HG03432 (cell line): Measurements from ENCODE around the gene RFC5.
"Not testable (repeated sequence)": the region's sequence is repeated elsewhere in the genome, so short reads cannot be mapped to it uniquely, and the experiment has no call there.

Experiments used
- ATAC-seq: cut with Tn5 transposase; IDR thresholded peaks from one replicate; pipeline ENCODE4 v1.9.1; 2021; ENCODE audit warnings: mild to moderate bottlenecking, moderate library complexity; ENCODE audit not compliant: unreplicated experiment

Gene RFC5, protein sequence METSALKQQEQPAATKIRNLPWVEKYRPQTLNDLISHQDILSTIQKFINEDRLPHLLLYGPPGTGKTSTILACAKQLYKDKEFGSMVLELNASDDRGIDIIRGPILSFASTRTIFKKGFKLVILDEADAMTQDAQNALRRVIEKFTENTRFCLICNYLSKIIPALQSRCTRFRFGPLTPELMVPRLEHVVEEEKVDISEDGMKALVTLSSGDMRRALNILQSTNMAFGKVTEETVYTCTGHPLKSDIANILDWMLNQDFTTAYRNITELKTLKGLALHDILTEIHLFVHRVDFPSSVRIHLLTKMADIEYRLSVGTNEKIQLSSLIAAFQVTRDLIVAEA

DNA sequence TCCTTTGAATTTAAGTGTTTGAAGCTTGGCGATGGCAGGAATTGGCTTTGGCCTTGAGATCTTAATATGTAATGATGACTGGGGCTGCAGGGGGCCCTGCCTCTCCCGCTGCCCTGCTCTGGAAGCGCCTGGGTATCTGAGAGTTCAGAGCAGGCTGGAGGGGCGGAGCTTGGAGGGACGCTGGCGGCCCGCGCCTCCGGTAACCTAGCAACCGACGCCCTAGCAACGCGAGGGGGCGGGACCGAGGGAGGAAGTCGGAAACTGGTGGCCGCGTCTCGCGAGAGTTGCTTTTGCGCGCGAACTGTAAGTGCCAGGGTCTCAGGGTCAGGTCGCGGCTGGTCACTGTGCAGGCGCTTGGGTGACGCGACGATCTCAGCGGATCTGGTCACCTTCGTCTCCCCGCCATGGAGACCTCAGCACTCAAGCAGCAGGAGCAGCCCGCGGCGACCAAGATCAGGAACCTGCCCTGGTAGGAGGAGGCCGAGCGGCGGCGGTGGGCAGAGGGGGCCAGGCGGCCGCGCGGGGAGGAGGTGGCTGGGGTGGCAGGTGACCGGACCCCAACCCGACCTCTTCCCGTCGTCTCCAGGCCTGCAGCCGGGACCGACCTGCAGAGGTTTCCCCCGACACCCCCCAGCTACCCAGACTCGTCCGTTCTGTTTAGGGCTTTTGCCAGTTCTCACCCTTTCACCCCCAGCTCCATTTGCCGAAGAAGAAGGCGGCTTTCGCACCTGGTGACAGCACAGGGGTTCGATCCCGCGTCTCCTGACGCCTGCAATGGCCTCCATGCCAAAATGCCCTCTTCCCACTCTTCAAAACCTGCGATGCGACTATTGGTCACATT is at the start of gene RFC5:
RFC5 (plus strand) TSS at position 280 of the 841 bp plus-strand sequence; CDS start at position 405, 125 bp downstream.
- peak; percentile 99 for ATAC-seq

DNA sequence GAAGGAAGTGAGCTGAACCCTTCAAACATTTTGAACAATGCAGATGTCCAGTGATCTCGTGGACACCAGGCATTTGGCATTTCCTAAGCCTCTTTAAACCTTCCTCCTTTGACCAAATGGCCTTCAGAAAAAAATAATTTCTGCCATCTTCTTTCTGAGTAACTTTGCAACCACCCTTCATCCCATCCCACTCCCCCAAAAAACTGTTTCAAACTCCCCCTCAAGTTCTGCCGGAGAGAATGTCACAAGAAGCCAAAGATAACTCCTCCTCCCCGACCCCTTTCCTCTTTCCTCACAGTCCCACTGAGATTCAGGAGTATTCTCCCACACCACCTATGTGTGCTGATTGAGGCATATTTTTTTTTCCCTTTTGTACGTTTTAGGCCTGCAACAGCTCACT is 49.5 kb upstream of the RFC5 start:
- no peak for ATAC-seq

DNA sequence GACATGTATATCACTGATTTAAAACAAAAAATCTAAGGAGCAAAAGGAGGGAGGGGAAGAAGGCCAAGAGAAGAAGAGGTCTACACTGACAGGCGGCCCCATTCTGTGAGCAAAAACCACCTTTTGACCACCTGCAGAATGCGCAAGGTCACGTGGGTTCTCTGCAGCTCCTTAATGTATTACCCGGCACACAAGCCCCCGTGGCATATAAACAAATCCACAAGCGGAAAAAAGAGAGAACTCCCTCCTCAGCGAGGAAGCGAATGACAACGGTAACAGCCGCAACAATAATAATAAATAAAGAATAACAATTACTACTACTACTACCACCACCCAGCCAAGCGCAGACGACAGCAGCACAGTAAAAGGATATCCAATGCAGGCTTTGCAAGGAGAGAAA is 49.0 kb upstream of the RFC5 start:
- ATAC-seq, result no peak

DNA sequence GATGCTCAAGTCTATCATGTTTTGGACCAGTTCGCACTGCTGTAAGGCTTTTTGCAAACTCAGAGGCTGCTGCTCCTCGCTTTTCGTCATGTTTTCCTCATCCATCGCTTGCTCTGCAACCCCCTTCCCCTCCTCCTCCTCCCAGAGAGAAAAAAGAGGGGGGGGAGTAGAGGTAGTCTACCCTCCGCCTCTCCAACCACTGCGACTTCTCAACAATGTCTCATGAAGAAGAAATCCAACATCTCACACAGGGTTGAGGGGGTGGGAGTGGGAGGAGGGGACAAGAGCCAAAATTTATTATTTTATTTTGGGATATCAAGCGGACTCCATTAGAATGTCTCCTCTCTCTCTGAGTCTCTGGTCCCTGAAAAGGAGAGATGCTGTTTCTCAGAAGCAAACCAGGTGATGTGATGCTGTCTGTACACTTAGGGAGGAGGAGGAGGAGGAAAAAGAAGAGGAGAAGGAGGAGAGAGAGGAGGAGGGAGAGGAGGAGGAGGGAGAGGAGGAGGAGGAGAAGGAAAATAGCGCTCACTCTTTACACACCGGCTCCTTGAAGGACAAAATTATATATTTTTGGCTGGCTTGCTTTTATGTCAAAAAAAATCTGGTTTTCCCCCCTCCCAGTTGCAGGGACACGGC is 48.2 kb upstream of the RFC5 start:
- ATAC-seq, result no peak

DNA sequence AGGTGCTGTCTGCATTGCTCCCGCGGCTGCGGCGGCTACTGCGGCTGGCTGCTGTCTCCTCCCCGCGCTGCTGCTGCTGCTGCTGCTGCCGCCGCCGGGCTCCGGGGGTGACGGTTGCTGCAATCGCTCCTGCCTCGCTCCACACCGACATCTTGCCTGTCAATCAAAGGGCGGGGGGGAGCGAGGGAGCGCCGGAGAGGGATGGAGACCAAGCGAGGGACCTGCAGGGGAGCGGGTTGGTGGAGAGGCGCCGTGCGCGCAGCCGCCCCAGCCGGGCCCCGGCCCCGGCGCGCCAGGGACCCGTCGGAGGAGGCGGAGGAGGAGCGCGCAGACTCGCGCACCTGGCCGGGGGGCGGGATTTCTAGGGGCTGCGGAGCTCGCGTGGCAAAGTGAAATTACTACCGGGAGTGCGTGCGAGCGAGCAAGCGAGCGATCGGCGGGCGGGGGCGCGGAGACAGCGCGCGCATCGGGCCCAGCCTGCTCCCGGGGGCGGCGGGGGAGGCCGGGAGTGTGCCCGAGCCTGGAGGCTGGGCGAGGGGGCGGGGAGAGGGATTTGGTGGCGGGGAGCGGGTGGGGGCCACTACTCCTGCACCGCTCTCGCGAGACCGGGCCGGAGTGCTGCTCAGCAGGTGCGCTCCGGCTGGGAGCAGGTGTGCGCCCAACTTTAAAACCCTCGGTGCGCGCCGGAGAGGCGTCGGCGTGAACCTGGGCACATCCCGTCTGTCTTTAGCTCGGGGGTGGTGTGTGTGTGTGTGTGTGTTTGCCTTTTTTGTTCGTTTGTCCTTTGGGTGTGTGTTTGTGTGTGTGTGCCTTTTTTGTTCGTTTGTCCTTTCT is 47.5 kb upstream of the RFC5 start, which contains the start of gene KSR2:
KSR2 (minus strand) TSS at position 165 of the 834 bp plus-strand sequence. CDS start 735 bp downstream, outside the sequence.
- peak; percentile 84 for ATAC-seq

DNA sequence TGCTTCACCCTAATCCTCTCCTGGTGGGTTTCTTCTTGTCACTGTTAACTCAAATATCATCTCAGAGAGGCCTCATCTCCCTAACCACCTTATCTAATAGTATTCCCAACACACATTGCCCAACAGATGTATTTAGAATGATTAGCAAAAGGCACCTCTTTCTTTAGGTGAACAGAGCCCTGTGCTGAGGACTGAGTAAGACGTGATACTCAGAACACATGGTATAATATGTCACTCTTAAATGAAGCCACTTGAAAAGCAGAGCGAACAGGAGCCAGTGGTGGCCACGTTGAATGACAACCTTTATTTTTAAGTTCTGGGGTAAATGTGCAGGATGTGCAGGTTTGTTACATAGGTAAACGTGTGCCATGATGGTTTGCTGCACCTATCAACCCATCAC is 46.2 kb upstream of the RFC5 start:
- no peak for ATAC-seq

DNA sequence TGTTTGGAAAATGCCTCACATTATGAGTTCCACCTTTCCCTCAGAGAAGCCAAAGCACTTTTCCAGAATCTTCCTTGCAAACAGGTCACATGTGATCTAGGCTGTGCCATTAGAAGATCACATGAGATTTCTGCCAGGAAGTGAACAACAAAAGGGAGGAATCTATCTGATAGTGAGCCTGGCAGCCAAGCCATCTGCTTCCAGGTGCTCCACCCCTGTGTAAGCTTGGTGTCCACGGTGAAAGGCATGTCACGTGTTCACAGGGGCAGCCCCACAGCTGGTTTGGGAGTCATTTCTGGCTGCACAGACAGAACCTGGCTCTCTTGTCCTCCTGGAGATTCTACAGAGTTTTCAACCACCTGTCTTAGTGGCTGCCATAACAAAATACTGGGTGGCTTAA is 44.2 kb upstream of the RFC5 start:
- ATAC-seq, result no peak

DNA sequence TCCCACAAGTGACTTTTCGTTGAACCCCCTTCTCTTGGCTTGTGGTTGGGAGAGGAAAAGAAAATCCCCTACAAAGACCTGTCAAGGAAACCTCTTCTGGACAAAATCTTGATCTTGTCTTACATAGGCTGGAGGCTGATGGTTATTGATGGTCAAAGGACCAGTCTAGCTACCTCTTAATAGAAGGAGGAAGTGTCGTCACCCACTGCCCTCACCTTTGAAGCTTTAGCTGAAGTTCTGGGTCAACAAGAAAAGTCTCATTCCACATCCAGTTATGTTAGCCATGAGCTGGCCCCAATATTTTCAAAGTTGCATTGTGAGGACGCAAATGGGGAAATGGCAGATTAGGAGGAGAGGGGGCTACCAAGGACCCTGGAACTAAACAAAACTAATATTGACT is 41.5 kb upstream of the RFC5 start:
- no peak for ATAC-seq

DNA sequence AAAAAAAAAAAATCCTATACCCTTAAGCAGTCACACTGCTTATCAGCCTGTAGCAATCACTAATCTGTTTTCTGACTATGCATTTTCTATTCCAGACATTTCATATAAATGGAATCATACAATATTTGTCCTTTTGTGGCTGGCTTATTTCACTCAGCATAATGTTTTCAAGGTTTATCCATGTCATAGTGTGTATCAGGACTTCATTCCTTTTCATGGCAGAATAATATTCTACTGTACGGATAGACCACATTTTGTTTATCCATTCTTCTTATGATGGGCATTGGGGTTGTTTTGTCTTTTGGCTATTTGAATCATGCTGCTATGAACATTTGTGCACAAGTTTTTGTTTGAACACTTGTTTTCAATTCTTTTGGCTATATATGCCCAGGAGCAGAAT is 39.1 kb upstream of the RFC5 start:
- no peak for ATAC-seq

DNA sequence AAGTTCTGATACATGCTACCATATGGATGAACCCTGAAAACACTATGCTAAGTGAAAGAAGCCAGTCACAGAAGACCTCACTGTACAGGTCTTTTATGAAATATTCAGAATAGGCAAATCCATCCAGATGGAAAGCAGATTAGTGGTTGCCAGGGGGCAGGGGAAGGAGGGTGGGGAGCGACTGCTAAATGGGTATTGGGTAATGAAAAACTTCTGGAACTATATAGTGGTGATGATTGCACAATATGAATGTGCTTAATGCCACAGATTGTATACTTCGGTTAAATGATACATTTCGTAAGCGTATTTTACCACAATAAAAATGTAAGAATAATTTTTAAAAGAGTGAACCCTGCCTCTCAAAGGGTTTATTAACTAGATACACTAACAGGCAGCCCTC is 35.9 kb upstream of the RFC5 start:
- ATAC-seq, result no peak

DNA sequence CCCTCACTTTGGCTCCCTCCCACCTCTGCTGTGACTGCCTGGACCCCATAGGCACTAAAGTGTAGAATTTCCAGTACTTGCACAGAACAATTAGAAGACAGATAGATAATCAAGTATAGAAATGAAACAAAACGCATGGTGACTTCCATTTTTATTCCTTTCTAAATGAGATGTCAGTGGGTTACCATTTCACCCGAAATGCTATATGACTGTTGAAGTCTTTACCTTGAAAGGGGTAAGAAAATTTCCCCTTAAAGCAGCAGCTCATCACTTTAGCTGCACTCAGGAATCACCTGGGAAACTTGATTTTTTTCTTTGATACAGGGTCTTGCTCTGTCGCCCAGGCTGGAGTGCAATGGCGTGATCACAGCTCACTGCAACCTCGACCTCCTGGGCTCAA is 35.2 kb upstream of the RFC5 start:
- ATAC-seq, result no peak

DNA sequence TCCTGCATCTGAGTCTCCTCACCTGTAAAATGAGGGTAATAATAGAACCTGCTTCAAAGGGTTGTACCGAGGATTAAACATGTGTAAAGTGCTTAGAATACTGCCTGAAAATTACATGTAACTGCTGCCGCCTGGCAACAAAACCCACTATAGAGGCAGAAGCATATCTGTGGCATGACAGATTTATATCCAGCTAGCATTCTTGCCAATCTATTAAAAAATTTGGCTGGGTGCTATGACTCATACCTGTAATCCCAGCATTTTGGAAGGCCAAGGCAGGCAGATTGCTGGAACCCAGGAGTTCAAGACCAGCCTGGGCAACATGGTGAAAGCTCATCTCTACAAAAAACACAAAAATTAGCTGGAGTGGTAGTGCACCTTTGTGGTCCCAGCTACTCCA is 31.3 kb upstream of the RFC5 start:
- ATAC-seq, result no peak

DNA sequence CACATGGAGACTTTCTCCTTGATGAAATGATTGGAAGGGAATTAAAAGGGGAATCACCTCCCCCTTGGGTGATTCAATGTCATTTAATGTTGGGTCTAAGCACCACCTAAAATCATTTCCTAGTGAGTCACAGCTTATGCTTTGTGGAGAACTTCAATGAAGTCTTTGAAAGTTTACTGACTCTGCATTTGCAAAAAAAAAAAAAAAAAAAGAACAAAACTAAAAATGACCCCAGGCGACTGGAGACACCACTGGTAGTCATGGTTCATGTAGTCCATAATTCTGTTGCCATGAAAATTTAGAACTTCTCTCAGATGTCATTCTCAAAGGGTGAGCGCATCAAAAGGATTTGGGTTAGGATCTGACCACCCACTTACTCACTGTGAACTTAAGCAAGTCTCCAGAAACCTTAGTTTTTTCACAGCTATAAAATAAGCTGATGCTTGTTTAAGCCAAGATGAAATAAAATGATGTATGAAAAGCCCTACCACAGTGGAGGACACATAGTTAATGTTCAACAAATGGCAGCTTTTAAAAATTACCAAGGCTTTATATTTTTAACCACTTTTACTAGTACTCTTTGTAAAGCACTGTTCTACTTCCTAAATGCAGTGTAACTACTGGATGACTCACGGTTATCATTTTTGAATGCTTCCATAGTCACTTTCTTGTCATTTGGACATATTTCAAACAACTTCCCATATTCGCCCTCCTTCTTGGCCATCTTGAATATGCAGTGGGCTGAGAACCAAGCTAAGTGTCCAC is 29.6 kb upstream of the RFC5 start:
- ATAC-seq, result no peak

DNA sequence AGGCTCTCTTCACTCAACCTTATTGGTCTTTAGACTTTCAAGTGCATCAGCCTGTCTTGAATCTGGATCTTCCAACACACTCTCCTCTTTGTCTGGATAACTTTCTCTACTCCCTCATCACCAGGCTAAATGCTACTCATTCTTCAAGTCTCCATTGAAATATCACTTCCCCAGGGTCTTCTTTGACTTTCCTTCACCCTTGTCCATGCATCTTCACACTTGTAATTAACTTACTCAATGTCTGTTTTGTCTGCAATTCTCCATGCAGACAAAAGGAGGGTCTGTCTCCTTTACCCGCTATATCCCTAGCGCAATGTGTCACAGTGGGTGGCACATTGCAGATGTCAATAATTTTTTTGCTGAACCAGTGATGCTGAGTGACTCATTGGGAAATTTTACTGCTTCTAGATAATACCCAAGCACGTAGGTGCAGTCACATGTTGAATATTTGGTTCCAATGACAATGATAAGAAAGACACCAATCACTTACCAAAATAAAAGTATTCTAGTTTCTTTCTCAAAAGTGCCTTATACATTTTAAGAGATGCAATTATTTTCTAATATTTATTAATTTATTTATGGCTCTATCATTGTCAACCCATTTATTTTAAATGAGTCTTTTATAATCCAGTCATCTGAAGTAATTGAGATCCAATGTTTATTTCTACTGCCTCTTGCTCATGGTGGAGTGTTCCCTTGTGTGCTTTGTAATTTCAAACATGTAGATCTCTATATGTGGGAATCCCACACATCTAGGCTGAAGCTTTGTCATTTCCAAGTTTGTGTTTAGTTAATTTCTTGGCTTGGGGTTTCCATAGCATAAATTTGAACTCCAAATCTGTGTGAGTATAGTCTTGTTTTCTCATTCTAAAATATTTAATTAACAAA is 21.7 kb upstream of the RFC5 start:
- ATAC-seq, result no peak

DNA sequence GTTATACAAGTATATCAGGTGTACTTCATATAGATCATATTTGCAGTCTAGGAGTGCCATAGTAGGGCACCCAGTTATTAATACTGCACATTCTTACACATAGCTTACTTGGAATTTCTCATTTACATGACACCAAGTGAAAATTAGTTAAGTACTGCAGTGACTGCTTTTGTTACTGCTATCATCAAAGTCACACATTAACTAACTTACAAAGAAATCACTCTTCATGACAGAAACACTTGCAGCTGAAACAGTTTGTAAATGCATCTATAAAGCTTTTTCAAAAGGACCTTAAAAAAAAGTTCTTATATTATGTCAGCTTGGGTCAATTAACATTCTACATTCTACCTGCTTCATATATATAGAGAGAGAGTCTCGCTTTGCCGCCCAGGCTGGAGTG is 17.8 kb upstream of the RFC5 start:
- ATAC-seq, result no peak

DNA sequence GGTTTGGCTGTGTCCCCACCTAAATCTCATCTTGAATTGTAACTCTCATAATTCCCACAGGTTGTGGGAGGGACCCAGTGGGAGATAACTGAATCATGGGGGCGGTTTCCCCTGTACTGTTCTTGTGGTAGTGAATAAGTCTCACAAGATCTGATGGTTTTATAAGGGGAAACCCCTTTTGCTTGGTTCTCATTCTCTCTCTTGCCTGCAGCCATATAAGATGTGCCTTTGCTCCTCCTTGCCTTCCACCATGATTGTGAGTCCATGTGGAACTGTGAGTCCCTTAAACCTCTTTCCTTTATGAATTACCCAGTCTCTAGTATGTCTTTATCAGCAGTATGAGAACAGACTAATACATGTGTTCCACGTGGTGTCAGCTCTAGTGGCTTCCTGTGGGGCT is 16.7 kb upstream of the RFC5 start:
- not testable (repeated sequence) for ATAC-seq

DNA sequence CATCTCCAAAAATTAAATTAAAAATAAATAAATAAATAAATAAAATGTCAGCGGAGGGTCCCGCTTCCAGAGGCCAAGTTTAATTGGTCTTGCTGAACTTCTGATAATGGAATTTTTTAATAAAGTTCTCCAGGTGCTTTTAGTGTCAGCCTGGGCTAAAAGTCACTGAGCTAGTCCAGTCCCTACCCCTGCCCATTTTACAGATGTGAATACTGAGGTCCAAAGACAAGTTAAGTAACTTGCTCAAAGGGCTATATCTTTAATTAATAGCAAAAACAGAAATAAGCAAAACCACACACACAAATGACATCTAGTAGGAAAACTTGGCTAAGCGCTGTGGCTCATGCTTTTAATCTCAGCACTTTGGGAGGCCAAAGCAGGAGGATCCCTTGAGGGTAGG is 5.6 kb upstream of the RFC5 start:
- no peak for ATAC-seq

DNA sequence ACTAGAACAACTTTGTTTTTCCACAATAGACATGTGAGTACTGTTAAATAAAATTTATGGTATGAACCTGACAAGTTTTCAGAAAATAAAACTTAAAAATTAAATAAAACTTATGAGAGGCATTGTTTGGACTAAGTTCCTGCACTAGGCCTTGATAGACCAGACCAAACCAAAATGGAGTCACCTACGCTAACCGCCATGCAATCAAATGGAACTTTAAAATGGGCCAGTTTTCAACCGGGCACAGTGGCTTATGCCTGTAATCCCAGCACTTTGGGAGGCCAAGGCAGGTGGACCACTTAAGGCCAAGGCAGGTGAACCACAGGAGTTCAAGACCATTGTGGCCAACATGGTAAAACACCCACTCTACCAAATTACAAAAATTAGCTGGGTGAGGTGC is 5.1 kb upstream of the RFC5 start:
- ATAC-seq, result no peak

DNA sequence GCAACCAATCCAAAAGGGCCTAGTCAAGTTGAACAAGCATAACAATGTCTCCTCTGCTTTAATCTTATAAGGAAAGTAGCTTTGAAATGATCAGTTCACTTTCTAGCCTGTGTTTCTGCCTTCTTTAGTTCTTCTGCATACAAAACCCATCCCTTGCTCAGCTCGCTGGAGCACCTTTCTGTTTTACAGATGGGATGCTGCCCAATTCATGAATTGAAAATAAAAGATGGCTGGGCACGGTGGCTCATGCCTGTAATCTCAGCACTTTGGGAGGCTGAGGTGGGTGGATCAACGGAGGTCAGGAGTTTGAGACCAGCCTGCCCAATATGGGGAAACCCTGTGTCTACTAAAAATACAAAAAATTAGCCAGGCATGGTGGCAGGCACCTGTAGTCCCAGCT is 4.5 kb upstream of the RFC5 start:
- no peak for ATAC-seq
